Adrenal gland (tissue), 5 donors: ENCODE measurements around the gene CARMIL3.

Experiments used
- CTCF ChIP-seq, 6 experiments: fragments of 450-650 bp in 4 of 6; fragments of 200-600 bp in 2 of 6; sonication (generic) in 1 of 6; IDR thresholded peaks; 1 replicate in 5 of 6; 2 replicates in 1 of 6; pipeline versions ENCODE4 v1.5.1 to v1.8.0; 2016 to 2021; ENCODE audit warnings: antibody characterized with exemption in 6 of 6, mild to moderate bottlenecking in 2 of 6, moderate library complexity in 1 of 6
- POLR2A ChIP-seq, 2 donors: fragments of 450-650 bp; IDR thresholded peaks; one replicate each; pipeline ENCODE4 v1.6.1; 2017; ENCODE audit warnings: antibody characterized with exemption in 2 of 2, mild to moderate bottlenecking in 2 of 2, moderate library complexity in 1 of 2
- donor health status: DM: no; HTN: no; CAD: no.

- TF ChIP-seq CTCF (IDR thresholded peaks at IDR 0.05) (no peak), POLR2A (IDR thresholded peaks at IDR 0.05) (no peak)
Measured at GRCh38 chr14:24065408-24065807, 13.6 kb downstream of the CARMIL3 start.
